Neuronal stem cell (in vitro differentiated cells): ENCODE measurements around the gene GET3.

Source experiments
- DNase-seq: peaks from one replicate; pipeline ENCODE4 v3.0.0-alpha.2; 2013; ENCODE audit warnings: low spot score
- H2AFZ ChIP-seq: one replicate; pipeline ENCODE4 v1.6.1; 2013; ENCODE audit warnings: mild to moderate bottlenecking, low read length, inconsistent platforms
- H2AK5ac ChIP-seq: 2 replicates; pipeline ENCODE4 v1.6.1; 2013; ENCODE audit warnings: low read depth, mild to moderate bottlenecking, inconsistent platforms, low read length, moderate library complexity, mixed read lengths
- H2BK120ac ChIP-seq: 2 replicates; pipeline ENCODE4 v1.6.1; 2013; ENCODE audit warnings: low read depth, mild to moderate bottlenecking, inconsistent platforms, low read length, moderate library complexity, mixed read lengths
- H2BK12ac ChIP-seq: one replicate; pipeline ENCODE4 v1.6.1; 2013; ENCODE audit warnings: low read length, inconsistent platforms
- H2BK15ac ChIP-seq: 2 replicates; pipeline ENCODE4 v1.6.1; 2013; ENCODE audit warnings: mild to moderate bottlenecking, low read length, inconsistent platforms, mixed read lengths
- H2BK5ac ChIP-seq: one replicate; pipeline ENCODE4 v1.6.1; 2013; ENCODE audit warnings: inconsistent platforms, mild to moderate bottlenecking, low read length, moderate library complexity
- H3K14ac ChIP-seq: one replicate; pipeline ENCODE4 v1.6.1; 2013; ENCODE audit warnings: low read length, inconsistent platforms
- H3K18ac ChIP-seq: 2 replicates; pipeline ENCODE4 v1.6.1; 2013; ENCODE audit warnings: low read length, inconsistent platforms
- H3K23ac ChIP-seq: 2 replicates; pipeline ENCODE4 v1.6.1; 2013; ENCODE audit warnings: low read depth, mild to moderate bottlenecking, mixed read lengths, low read length, inconsistent platforms; ENCODE audit not compliant: poor library complexity
- H3K27ac ChIP-seq: replicated peaks from 3 replicates; pipeline ENCODE4 v1.5.1; 2013; ENCODE audit warnings: low read length, inconsistent platforms
- H3K27me3 ChIP-seq, 3 experiments: 2 replicates each; pipeline ENCODE4 v1.6.1; 2013; ENCODE audit warnings: low read length in 3 of 3, mild to moderate bottlenecking in 2 of 3, inconsistent platforms in 1 of 3, low read depth in 1 of 3, mixed read lengths in 1 of 3, moderate library complexity in 1 of 3; ENCODE audit not compliant: control insufficient read depth in 3 of 3, insufficient read depth in 3 of 3
- H3K36me3 ChIP-seq, 2 donors: replicated peaks in 1 of 2; 2 replicates each; pipeline ENCODE4 v1.6.1; 2013; ENCODE audit warnings: low read length in 2 of 2; ENCODE audit not compliant: control insufficient read depth in 2 of 2, insufficient read depth in 2 of 2
- H3K4ac ChIP-seq: 2 replicates; pipeline ENCODE4 v1.6.1; 2013; ENCODE audit warnings: inconsistent platforms, mild to moderate bottlenecking, low read length, moderate library complexity
- H3K4me1 ChIP-seq, 2 donors: 1 replicate in 1 of 2; 2 replicates in 1 of 2; pipeline ENCODE4 v1.6.1; 2013; ENCODE audit warnings: low read length in 2 of 2, low read depth in 1 of 2; ENCODE audit not compliant: control insufficient read depth in 2 of 2, insufficient read depth in 1 of 2
- H3K4me2 ChIP-seq: one replicate; pipeline ENCODE4 v1.6.1; 2013; ENCODE audit warnings: mild to moderate bottlenecking, low read length, inconsistent platforms; ENCODE audit not compliant: insufficient read depth, poor library complexity, severe bottlenecking
- H3K4me3 ChIP-seq, 2 donors: 2 replicates each; pipeline ENCODE4 v1.5.1; 2013; ENCODE audit warnings: low read length in 2 of 2, mild to moderate bottlenecking in 2 of 2, inconsistent platforms in 1 of 2, moderate library complexity in 1 of 2
- H3K79me1 ChIP-seq: one replicate; pipeline ENCODE4 v1.6.1; 2013; ENCODE audit warnings: low read depth, mild to moderate bottlenecking, inconsistent platforms, low read length, moderate library complexity
- H3K9ac ChIP-seq: one replicate; pipeline ENCODE4 v1.6.1; 2013; ENCODE audit warnings: mild to moderate bottlenecking, low read depth, low read length, inconsistent platforms; ENCODE audit not compliant: poor library complexity
- H3K9me3 ChIP-seq, 2 donors: replicated peaks in 1 of 2; 2 replicates each; pipeline versions ENCODE3 to v1.6.1; 2013; ENCODE audit warnings: low read length in 2 of 2, mild to moderate bottlenecking in 2 of 2, inconsistent platforms in 1 of 2, low read depth in 1 of 2, mixed read lengths in 1 of 2, moderate library complexity in 1 of 2; ENCODE audit not compliant: control insufficient read depth in 2 of 2, insufficient read depth in 1 of 2
- H4K8ac ChIP-seq: one replicate; pipeline ENCODE4 v1.6.1; 2013; ENCODE audit warnings: low read depth, mild to moderate bottlenecking, inconsistent platforms, low read length, moderate library complexity
- H4K91ac ChIP-seq: one replicate; pipeline ENCODE4 v1.6.1; 2013; ENCODE audit warnings: low read length, low read depth, mild to moderate bottlenecking, inconsistent platforms; ENCODE audit not compliant: poor library complexity
- WGBS, 2 donors: extraction: QIAGEN DNeasy Blood & Tissue Kit; methylation state at CpG; one replicate each; pipeline ENCODE4 v1.1.7; 2013; ENCODE audit warnings: missing lambda C conversion rate in 2 of 2, mixed read lengths in 1 of 2; ENCODE audit not compliant: insufficient read length in 2 of 2, insufficient replicate concordance in 1 of 2; ENCODE audit errors: extremely low coverage in 2 of 2; 5-methylcytosine and 5-hydroxymethylcytosine counted together

The GET3 gene

GRCh38 chr19:12751635-12752034 is 14.3 kb downstream of the GET3 start, which contains the start of gene BEST2:
Gene BEST2, plus strand, starts transcription at chr19:12751791. Its CDS starts 802 bp downstream, at chr19:12752593.
- H2AFZ ChIP-seq = no peak within 1 kb of the TSS
- no peak within 1 kb of the TSS for H2BK15ac ChIP-seq
- no peak within 1 kb of the TSS for H3K4me2 ChIP-seq
- no CpG with 5 or more reads among the region's 14 CpGs for WGBS, 2 donors
- H2BK12ac ChIP-seq = no peak within 1 kb of the TSS
- H3K4me1 ChIP-seq = no peaks in the 10 kb centered on the region
- H3K4ac ChIP-seq = no peak within 1 kb of the TSS
- peaks cover 13% of the 10 kb centered on the region in 2 donors for H3K36me3 ChIP-seq
- peaks cover 0 to 36% (median 29%) of the 10 kb centered on the region in 3 experiments for H3K27me3 ChIP-seq
- H2AK5ac ChIP-seq = no peak within 1 kb of the TSS
- peaks cover 4% of the 10 kb centered on the region for H3K79me1 ChIP-seq
- H3K14ac ChIP-seq = no peak within 1 kb of the TSS
- no peak within 1 kb of the TSS for H2BK5ac ChIP-seq
- no peak within 1 kb of the TSS for H4K8ac ChIP-seq
- no peak for DNase-seq
- no peak within 1 kb of the TSS for H3K23ac ChIP-seq
- no peak within 1 kb of the TSS for H3K27ac ChIP-seq
- H3K9me3 ChIP-seq = peaks cover 4% of the 10 kb centered on the region in 2 donors
- no peak within 1 kb of the TSS for H4K91ac ChIP-seq
- no peak within 1 kb of the TSS for H3K4me3 ChIP-seq
- H3K9ac ChIP-seq = peak within 1 kb of the TSS; percentile 5
- no peak within 1 kb of the TSS for H3K18ac ChIP-seq
- H2BK120ac ChIP-seq = no peak within 1 kb of the TSS

GRCh38 chr19:12752056-12752781 is 14.9 kb downstream of the GET3 start:
- no CpG with 5 or more reads among the region's 23 CpGs for WGBS, 2 donors
- Histone ChIP-seq H3K9me3 (peaks cover 4% of the 10 kb centered on the region in 2 donors), H3K27ac (no peak overlapping the region), H2BK120ac (no peak overlapping the region), H3K9ac (no peak overlapping the region), H2AFZ (no peak overlapping the region), H3K79me1 (peaks cover 2% of the 10 kb centered on the region), H2BK12ac (no peak overlapping the region), H3K27me3 (peaks cover 0 to 36% (median 29%) of the 10 kb centered on the region in 3 experiments), H4K91ac (no peak overlapping the region), H3K36me3 (peaks cover 10% of the 10 kb centered on the region in 2 donors), H3K4me1 (no peaks in the 10 kb centered on the region), H3K23ac (no peak overlapping the region), H3K18ac (no peak overlapping the region), H3K14ac (no peak overlapping the region), H3K4me2 (no peak overlapping the region), H3K4me3 (no peak overlapping the region), H2BK5ac (no peak overlapping the region), H4K8ac (no peak overlapping the region), H2AK5ac (no peak overlapping the region), H2BK15ac (no peak overlapping the region), H3K4ac (no peak overlapping the region)
- DNase-seq = no peak

- H2AFZ ChIP-seq = no peak overlapping the region
- peaks cover 0 to 36% (median 29%) of the 10 kb centered on the region in 3 experiments for H3K27me3 ChIP-seq
- no peaks in the 10 kb centered on the region for H3K36me3 ChIP-seq
- no peak overlapping the region for H3K4me3 ChIP-seq
- no peak overlapping the region for H3K4ac ChIP-seq
- H3K27ac ChIP-seq = no peak overlapping the region
- H4K8ac ChIP-seq = no peak overlapping the region
- no peak overlapping the region for H2BK5ac ChIP-seq
- H3K14ac ChIP-seq = no peak overlapping the region
- no peak for DNase-seq
- peak overlapping the region; percentile 63 for H2AK5ac ChIP-seq
- peak overlapping the region; percentile 89 for H2BK12ac ChIP-seq
- H3K9ac ChIP-seq = peak overlapping the region; percentile 44
- no peaks in the 10 kb centered on the region for H3K9me3 ChIP-seq
- H3K23ac ChIP-seq = peak overlapping the region; percentile 93
- H3K4me1 ChIP-seq = peaks cover 0 to 2% of the 10 kb centered on the region in 2 donors
- no peak overlapping the region for H2BK120ac ChIP-seq
- H3K79me1 ChIP-seq = peaks cover 2% of the 10 kb centered on the region
- peak overlapping the region; percentile 67 for H2BK15ac ChIP-seq
- WGBS, 2 donors = no CpG with 5 or more reads among the region's 50 CpGs
- H3K18ac ChIP-seq = peak overlapping the region; percentile 48
- H4K91ac ChIP-seq = no peak overlapping the region
- H3K4me2 ChIP-seq = no peak overlapping the region
Measured at GRCh38 chr19:12754465-12755196, 17.3 kb downstream of the GET3 start.
